HG02981 (cell line): ENCODE results near the gene AIRE.
"Not testable (repeated sequence)": the region's sequence is repeated elsewhere in the genome, so short reads cannot be mapped to it uniquely, and the experiment has no call there.

Experiments used
- ATAC-seq: cut with Tn5 transposase; IDR thresholded peaks from one replicate; pipeline ENCODE4 v1.9.1; 2021; ENCODE audit warnings: mild to moderate bottlenecking, moderate library complexity; ENCODE audit not compliant: unreplicated experiment

AIRE gene

DNA sequence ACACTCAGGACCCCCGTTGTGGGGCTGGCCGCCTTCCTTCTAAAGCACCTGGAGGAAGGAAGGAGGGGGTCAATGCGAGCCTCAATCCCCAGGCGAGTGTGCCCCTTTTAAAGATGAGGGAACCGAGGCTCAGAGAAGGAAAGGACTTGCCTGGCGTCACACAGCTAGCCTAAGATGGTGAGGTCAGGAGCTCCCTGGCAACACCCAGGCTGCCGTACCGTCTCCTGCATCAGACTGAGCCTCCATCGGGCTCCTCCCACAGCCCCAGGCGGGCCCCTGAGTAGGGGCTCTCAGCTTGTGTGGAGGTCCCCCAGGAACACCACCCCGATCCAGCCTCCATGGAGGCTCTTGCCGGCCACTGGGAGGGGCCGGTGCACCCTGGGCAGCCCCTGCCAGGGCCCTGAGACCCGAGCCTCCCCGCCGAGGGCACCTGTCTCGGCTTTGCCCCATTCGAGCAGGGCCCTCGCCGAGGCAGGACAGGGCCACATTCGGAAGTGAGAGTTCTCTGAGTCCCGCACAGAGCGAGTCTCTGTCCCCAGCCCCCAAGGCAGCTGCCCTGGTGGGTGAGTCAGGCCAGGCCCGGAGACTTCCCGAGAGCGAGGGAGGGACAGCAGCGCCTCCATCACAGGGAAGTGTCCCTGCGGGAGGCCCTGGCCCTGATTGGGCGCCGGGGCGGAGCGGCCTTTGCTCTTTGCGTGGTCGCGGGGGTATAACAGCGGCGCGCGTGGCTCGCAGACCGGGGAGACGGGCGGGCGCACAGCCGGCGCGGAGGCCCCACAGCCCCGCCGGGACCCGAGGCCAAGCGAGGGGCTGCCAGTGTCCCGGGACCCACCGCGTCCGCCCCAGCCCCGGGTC, at the start of gene AIRE:
Gene AIRE, plus strand, starts transcription at position 739 of the 855 bp plus-strand sequence. CDS start 131 bp downstream, outside the sequence.
- no peak for ATAC-seq

- not testable (repeated sequence) for ATAC-seq
These were observed 45.3 kb upstream of the AIRE start for GRCh38 chr21:44240353-44240752.

DNA sequence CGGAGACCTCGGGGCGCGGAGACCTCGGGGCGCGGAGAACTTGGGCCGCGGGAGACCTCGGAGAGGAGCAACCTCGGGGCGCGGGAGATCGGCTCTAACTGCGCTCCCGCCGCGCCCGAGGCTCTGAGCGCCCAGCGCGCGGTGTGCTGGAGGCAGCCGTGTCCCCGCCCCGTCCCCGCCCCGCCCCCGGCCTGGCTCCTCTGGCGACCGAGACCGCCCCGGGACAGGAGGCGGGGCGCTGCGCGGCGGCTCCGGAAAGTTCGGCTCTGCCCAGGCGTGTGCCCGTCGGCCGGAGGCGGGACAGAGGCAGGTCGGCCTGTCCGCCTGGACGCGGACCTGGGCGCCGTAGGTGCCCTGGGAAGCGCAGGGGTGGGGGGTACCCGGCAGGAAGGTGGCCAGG, 44.8 kb upstream of the AIRE start, which contains the start of gene ICOSLG:
Gene ICOSLG, minus strand, starts transcription at position 102 of the 400 bp plus-strand sequence. CDS start 126 bp downstream, outside the sequence.
- not testable (repeated sequence) for ATAC-seq

DNA sequence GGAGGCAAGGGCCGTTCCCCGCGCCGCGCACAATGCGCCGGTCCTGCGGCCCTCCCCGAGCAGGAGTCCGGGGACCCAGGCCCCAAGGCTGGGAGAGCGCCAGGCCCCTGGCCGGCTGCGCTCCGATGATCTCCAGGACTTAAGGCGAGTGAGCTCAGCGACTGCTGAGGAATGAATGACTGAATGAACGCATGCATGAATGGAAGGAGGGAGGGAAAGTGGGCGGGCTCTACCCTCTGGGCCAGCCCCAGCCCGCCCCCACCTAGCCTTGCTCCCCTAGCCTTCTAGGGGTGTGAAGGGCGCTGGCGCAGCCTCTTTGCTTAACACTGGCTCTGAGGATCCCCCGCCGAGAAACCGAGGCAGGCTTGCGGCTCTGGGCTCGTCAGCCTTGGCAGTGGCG, 44.4 kb upstream of the AIRE start:
- ATAC-seq, result not testable (repeated sequence)

DNA sequence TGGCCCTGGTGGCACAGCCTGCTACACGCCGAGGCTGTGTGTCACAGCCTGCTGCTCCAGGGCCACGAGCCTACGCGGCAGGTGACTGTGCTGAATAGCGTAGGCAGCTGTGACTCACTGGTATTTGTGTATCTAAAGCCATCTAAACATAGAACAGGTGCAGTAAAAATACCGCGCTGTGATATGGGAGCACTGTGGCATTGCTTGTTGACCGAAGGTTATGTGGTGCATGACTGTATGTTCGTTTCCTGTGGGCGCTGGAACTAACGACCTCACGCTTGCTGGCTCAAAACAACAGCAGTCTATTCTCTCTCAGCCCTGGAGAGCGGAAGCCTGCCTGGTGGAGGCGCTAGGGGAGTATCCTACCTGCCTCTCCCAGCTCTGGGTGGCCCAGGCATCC, 41.7 kb upstream of the AIRE start:
- peak; percentile 43 for ATAC-seq

DNA sequence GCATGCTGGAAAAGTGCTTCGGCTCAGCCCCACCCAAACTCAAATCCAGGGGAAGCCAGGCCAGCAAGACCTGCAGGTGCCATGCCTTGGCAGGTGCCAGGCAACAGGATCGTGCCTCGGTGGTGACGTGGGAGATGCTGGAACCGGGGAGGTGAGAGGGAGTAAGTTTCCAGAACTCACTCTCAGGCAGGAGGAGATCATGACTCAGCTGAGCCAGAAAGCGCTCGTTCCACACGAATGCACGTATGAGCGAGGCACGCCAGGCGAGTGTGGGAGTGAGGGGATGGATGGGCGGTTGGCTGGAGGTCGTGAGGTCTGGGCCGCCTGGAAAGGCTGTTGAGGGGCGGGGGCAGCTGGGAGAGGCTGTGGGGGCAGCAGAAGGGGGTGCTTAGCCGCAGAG, 37.8 kb upstream of the AIRE start:
- ATAC-seq, result not testable (repeated sequence)

GRCh38 chr21:44249204-44250037, 36.3 kb upstream of the AIRE start:
- ATAC-seq, result not testable (repeated sequence)

DNA sequence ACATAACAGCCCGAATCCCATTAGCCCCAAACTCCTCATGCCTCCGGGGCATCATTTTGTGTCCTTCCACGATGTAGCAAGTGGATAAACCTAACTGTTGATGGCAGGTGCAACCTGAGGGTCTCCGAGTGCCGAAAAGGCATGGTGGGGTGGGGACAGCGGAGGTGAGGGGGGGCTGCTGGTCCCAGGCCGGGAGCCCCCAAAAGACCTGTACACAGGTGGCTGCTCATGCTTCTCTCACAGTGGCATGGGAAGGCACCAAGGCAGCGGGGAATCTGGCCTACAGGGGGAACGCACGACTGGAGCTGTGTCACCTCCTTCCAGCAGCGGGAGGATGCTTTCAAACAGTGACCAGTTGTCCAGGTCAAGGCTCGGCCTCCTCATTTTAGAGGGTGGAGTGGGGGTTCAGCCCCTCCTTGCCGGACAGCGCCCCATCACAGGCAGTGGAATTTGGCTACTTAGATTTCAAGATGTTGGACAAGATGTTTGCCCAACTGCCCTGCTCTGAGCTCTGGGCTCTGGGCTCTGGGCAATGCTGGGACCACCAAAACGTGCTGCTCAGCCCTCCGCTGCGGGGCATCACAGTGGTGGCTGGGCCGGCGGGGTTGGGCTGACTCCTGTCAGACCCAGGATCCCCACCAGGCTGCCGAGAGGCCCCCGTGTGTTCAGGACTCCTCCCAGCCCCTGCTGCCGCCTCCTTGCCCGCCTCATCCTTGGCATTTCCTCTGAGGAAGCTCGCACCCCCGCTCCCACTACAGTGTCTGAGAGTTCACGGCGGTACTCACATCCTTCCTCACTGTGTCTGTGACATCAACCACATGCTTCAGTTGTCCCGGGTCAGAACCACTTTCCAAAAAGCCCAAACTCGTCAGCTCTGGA, 31.6 kb upstream of the AIRE start:
- no peak for ATAC-seq

- ATAC-seq, result no peak
These were observed 30.1 kb upstream of the AIRE start for GRCh38 chr21:44255511-44255981.

GRCh38 chr21:44258056-44258725, 27.5 kb upstream of the AIRE start:
- no peak for ATAC-seq

GRCh38 chr21:44259082-44259705, 26.5 kb upstream of the AIRE start:
- ATAC-seq, result no peak

DNA sequence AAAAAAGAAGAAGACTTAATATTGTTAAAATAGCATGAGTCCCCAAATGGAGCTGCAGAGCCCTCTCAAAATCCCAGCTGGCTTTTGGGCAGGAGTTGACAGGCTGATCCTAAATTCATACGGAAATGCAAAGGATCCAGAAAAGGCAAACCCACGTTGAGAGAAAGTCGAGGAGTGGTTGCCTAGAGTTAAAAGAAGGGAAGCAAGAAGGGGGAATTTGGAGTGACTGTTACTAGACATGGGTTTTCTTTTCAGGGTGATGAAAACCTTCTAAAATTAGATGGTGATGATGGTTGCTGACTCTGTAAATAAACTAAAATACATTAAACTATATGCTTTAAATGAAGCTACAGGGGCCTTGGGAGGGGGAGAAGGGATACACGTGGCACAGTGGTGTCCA, 25.6 kb upstream of the AIRE start:
- ATAC-seq, result no peak

GRCh38 chr21:44260791-44261631, 24.7 kb upstream of the AIRE start:
- no peak for ATAC-seq

DNA sequence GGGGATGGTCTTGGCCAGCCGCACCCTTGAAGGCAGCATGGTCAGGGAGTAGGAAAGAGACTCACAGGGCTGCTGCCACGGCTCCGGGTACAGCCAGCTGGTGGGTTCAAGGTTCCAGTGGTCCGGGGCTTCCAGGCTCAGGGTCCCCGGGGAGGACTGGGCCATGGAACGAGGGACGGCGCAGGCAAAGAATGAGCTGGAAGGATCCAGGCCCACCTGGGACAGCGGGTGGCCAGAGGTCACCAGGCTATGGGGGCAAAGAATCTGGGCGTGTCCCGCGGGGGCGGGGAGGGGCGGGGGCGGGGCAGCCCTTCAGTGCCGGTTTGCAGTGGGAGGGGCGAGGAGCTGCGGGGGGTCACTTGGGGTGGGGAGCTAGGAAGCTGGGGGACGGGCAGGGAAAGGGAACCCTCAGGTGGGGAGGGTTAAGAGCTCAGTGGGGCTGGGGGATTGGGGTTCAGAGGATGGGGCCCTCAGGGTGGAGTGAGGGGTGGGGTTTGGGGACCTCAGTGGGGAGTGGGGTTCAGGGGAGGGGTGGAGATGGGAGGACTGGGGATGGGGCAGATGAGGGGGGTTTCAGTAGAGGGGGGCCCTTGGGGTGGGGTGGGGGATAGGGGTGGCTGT, 23.9 kb upstream of the AIRE start, which contains the start of gene DNMT3L:
Gene DNMT3L, minus strand, starts transcription at position 223 of the 621 bp plus-strand sequence. CDS start 638 bp downstream, outside the sequence.
- ATAC-seq, result no peak

GRCh38 chr21:44262338-44263056, 23.2 kb upstream of the AIRE start:
- ATAC-seq, result no peak

- no peak for ATAC-seq
These were observed 22.4 kb upstream of the AIRE start for GRCh38 chr21:44263221-44263760.

- ATAC-seq, result no peak
These were observed 21.9 kb upstream of the AIRE start for GRCh38 chr21:44263768-44264167.
